HG03378 (cell line): ENCODE results near the gene DNMT3L.
"Not testable (repeated sequence)": the region's sequence is repeated elsewhere in the genome, so short reads cannot be mapped to it uniquely, and the experiment has no call there.

Experiments
- ATAC-seq: cut with Tn5 transposase; IDR thresholded peaks from one replicate; pipeline ENCODE4 v1.9.1; 2021; ENCODE audit warnings: mild to moderate bottlenecking, moderate library complexity; ENCODE audit not compliant: unreplicated experiment

The DNMT3L gene

DNA sequence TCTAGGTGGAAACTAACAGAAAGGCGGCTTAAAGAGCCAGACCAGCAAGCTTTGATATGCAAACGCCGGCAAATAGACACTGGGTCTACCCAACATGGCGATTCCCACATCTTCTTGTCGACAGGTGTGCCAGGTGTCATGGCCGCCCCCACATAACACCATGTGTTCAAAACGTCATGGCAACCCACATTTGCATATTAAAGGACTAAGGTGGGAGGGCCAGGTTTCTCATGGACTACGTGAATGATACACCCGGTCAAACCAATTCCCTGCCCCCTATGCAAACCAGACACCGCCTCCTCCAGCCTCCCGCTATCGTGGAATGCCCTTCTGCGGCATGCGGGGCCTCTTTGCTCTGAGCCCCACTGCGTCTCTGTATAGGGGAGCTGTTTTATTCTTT lies 62.2 kb downstream of the DNMT3L start:
- ATAC-seq, result no peak

DNA sequence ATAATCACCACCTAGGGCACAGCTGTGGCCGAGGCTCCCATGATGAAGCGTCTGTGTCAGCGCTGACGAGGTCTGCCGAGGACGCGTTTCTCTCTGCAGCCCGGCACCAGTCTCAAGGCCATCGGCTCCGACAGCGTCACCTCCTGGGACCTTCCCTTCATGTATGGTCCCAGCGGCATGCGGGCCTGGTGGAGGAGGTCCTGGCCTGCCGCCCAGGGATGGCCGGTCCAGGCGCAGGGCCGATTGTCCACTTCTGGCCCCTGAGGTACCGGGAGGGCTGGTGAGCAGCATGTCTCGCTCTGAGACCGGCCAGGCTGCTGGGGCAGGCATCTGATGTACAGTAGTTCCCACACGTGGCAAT lies 64.6 kb downstream of the DNMT3L start:
- not testable (repeated sequence) for ATAC-seq
